HEK293T (cell line): ENCODE data around the gene RNF217.

Experiments
- ARNT ChIP-seq: fragments of 450-650 bp; IDR thresholded peaks from 2 replicates; pipeline ENCODE4 v1.6.1; 2017; ENCODE audit warnings: mild to moderate bottlenecking
- ELF4 ChIP-seq: fragments of 450-650 bp; IDR thresholded peaks from 2 replicates; pipeline ENCODE4 v1.6.1; 2017; ENCODE audit warnings: antibody characterized with exemption
- FOXA1 ChIP-seq: fragments of 450-650 bp; IDR thresholded peaks from 2 replicates; pipeline ENCODE4 v1.6.1; 2016; ENCODE audit warnings: mild to moderate bottlenecking
- FOXK2 ChIP-seq: fragments of 450-650 bp; IDR thresholded peaks from 2 replicates; pipeline ENCODE4 v1.6.1; 2016; ENCODE audit warnings: mild to moderate bottlenecking
- FOXM1 ChIP-seq: fragments of 450-650 bp; IDR thresholded peaks from 2 replicates; pipeline ENCODE4 v1.6.1; 2017; ENCODE audit warnings: mild to moderate bottlenecking, borderline replicate concordance
- HDGF ChIP-seq: fragments of 450-650 bp; IDR thresholded peaks from 2 replicates; pipeline ENCODE4 v1.6.1; 2017; ENCODE audit warnings: antibody characterized with exemption, borderline replicate concordance
- L3MBTL2 ChIP-seq: fragments of 450-650 bp; conservative IDR thresholded peaks from 2 replicates; pipeline ENCODE4 v1.6.1; 2016; ENCODE audit warnings: mild to moderate bottlenecking
- LEF1 ChIP-seq: fragments of 450-650 bp; IDR thresholded peaks from 2 replicates; pipeline ENCODE4 v1.6.1; 2017; ENCODE audit warnings: mild to moderate bottlenecking, borderline replicate concordance
- NFRKB ChIP-seq: fragments of 450-650 bp; IDR thresholded peaks from 2 replicates; pipeline ENCODE4 v1.6.1; 2016; ENCODE audit warnings: mild to moderate bottlenecking, moderate library complexity
- PKNOX1 ChIP-seq: fragments of 450-650 bp; IDR thresholded peaks from 2 replicates; pipeline ENCODE4 v1.6.1; 2016
- SP1 ChIP-seq: fragments of 450-650 bp; IDR thresholded peaks from 2 replicates; pipeline ENCODE4 v1.6.1; 2017
- SUZ12 ChIP-seq: fragments of 450-650 bp; IDR thresholded peaks from 2 replicates; pipeline ENCODE4 v1.6.1; 2016; ENCODE audit warnings: mild to moderate bottlenecking
- TARDBP ChIP-seq: fragments of 450-650 bp; IDR thresholded peaks from 2 replicates; pipeline ENCODE4 v1.6.1; 2016
- ZNF384 ChIP-seq: fragments of 450-650 bp; IDR thresholded peaks from 2 replicates; pipeline ENCODE4 v1.6.1; 2016

GRCh38 chr6:125030969-125031368 lies 68.7 kb downstream of the RNF217 start:
- TF ChIP-seq FOXK2 = no peak
- no peak for TF ChIP-seq SP1
- no peak for TF ChIP-seq SUZ12
- TF ChIP-seq ELF4 = no peak
- no peak for TF ChIP-seq FOXM1
- TF ChIP-seq ARNT = no peak
- TF ChIP-seq FOXA1 = no peak
- no peak for TF ChIP-seq L3MBTL2
- TF ChIP-seq LEF1 = no peak
- TF ChIP-seq HDGF = no peak
- TF ChIP-seq PKNOX1 = no peak
- TF ChIP-seq NFRKB = no peak
- TF ChIP-seq ZNF384 = no peak
- TF ChIP-seq TARDBP = no peak
